Keratinocyte (primary cell): ENCODE results near the gene ADAMTS2. TPM values are rescaled to one million over a fixed set of nuclear protein-coding genes. Genes with fewer than 3 reads are reported as not detected.

ENCODE experiments used
- DNase-seq: peaks from one replicate; pipeline ENCODE4 v3.0.0-alpha.2; 2011; ENCODE audit warnings: low read depth, missing footprints, low spot score
- FAIRE-seq: peaks from 2 replicates; lab custom pipeline; 2011; peaks lifted over from hg19 to GRCh38; lab: Jason Lieb, UNC
- H2AFZ ChIP-seq: 2 replicates; pipeline ENCODE4 v1.6.0; 2012; ENCODE audit warnings: low read length, control low read depth, inconsistent platforms; ENCODE audit not compliant: control insufficient read depth
- H3K27ac ChIP-seq: 2 replicates; pipeline ENCODE4 v1.5.1; 2011; ENCODE audit warnings: low read length; ENCODE audit not compliant: control insufficient read depth, insufficient read depth
- H3K27me3 ChIP-seq: 3 replicates; pipeline ENCODE4 v1.6.0; 2011; ENCODE audit warnings: low read length; ENCODE audit not compliant: control insufficient read depth, insufficient read depth; ENCODE audit errors: extremely low read depth
- H3K36me3 ChIP-seq, 2 experiments: 2 replicates in 1 of 2; 3 replicates in 1 of 2; pipeline ENCODE4 v1.5.1; 2011; ENCODE audit warnings: low read length in 2 of 2, mild to moderate bottlenecking in 1 of 2; ENCODE audit not compliant: control insufficient read depth in 2 of 2, insufficient read depth in 2 of 2; ENCODE audit errors: extremely low read depth in 1 of 2
- H3K4me1 ChIP-seq: 3 replicates; pipeline ENCODE4 v1.5.1; 2011; ENCODE audit warnings: low read length; ENCODE audit not compliant: control insufficient read depth, insufficient read depth; ENCODE audit errors: extremely low read depth
- H3K4me2 ChIP-seq: 3 replicates; pipeline ENCODE4 v1.6.0; 2011; ENCODE audit warnings: low read depth, low read length; ENCODE audit not compliant: control insufficient read depth, insufficient read depth; ENCODE audit errors: extremely low read depth
- H3K4me3 ChIP-seq, 3 experiments: fragments of 200-600 bp in 1 of 3; sonication (generic) in 1 of 3; 2 replicates in 2 of 3; 3 replicates in 1 of 3; pipeline ENCODE4 v1.5.1; 2011 to 2016; ENCODE audit warnings: low read length in 3 of 3, mild to moderate bottlenecking in 3 of 3, control low read depth in 2 of 3, inconsistent platforms in 1 of 3, low read depth in 1 of 3, mixed read lengths in 1 of 3, mixed run types in 1 of 3, moderate library complexity in 1 of 3; ENCODE audit not compliant: control insufficient read depth in 2 of 3, insufficient read depth in 2 of 3; ENCODE audit errors: extremely low read depth in 1 of 3
- H3K79me2 ChIP-seq: 2 replicates; pipeline ENCODE4 v1.6.0; 2012; ENCODE audit warnings: low read length; ENCODE audit not compliant: control insufficient read depth, insufficient read depth
- H3K9ac ChIP-seq: 3 replicates; pipeline ENCODE4 v1.6.0; 2011; ENCODE audit warnings: low read length; ENCODE audit not compliant: control insufficient read depth, insufficient read depth; ENCODE audit errors: extremely low read depth
- H3K9me1 ChIP-seq: 3 replicates; pipeline ENCODE4 v1.6.0; 2011; ENCODE audit warnings: low read length; ENCODE audit not compliant: control insufficient read depth, insufficient read depth; ENCODE audit errors: extremely low read depth
- H3K9me3 ChIP-seq: 2 replicates; pipeline ENCODE4 v1.5.1; 2012; ENCODE audit warnings: low read depth, low read length; ENCODE audit not compliant: control insufficient read depth
- H4K20me1 ChIP-seq: 3 replicates; pipeline ENCODE4 v1.6.0; 2011; ENCODE audit warnings: low read length; ENCODE audit not compliant: control insufficient read depth, insufficient read depth; ENCODE audit errors: extremely low read depth
- CTCF ChIP-seq, 3 experiments: IDR thresholded peaks in 1 of 3; conservative IDR thresholded peaks in 1 of 3; optimal IDR thresholded peaks in 1 of 3; 2 replicates in 2 of 3; 3 replicates in 1 of 3; pipeline versions ENCODE3 to v1.5.1; 2011; ENCODE audit warnings: low read length in 3 of 3, mild to moderate bottlenecking in 3 of 3, moderate library complexity in 2 of 3, control low read depth in 1 of 3, inconsistent platforms in 1 of 3; ENCODE audit not compliant: insufficient read depth in 2 of 3; ENCODE audit errors: extremely low read depth in 1 of 3
- EZH2 ChIP-seq: IDR thresholded peaks from one replicate; pipeline ENCODE4 v1.6.1; 2012; ENCODE audit warnings: inconsistent platforms, mild to moderate bottlenecking, low read length, moderate library complexity
- dilution Hi-C: fragments of 300-500 bp; cut with MboI; formaldehyde crosslinking; loops from one replicate; pipeline ENCODE4 v1.7.0; 2020; ENCODE audit warnings: low sequenced_read_pairs; ENCODE audit not compliant: extremely low pct_ligation_motif_present
- polyA plus RNA-seq, 5 experiments: library from polyadenylated mRNA; depleted of rRNA in 3 of 5; stranded (reverse) in 3 of 5; stranded (forward) in 1 of 5; unstranded in 1 of 5; fragments of >200 nt; gene quantifications; 1 replicate in 1 of 5; 2 replicates in 3 of 5; 3 replicates in 1 of 5; pipeline versions ENCODE4 v1.2.1 to v1.2.3, GENCODE V29; 2011 to 2012; ENCODE audit warnings: missing spikeins in 2 of 5, low read depth in 1 of 5, low replicate concordance in 1 of 5

ADAMTS2 gene
- polyA plus RNA-seq, 1 donor (not counting 4 experiments of a cell fraction or from before 2014, with no cell fraction given) = not detected

DNA sequence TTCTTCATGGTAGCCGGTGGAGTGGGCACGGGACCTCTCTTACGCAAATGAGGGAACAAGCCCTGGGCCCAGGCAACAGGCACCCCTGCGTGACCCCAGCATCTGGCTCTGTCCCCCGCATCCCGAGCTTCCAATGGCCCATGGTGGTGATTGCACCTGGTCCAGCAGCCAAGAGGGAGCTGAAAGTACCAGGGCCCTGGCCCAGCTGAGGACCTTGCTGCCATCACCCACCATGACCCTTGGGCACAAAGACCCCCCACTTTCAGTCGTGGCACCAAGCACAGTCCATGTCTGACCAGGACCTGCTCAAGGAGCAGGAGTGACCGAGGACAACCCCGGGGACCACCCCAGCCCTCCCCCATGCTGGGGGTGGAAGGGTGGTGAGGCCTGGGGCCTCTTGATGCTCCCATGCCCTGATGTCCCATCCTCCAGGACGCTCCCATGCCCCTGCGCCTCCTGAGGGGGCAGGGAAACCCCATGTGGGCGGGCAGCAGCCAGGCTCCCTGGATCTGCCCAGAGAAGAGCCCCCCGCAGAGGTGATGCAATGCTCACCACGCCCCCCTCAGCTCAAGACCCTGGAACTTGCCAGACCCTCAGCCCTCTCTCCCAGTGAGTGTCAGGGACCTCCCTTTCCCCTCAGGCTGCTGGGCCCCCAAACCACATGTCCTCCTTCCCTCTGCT, 123.9 kb downstream of the ADAMTS2 start:
- Histone ChIP-seq H2AFZ (no peak overlapping the region), H3K36me3 (no peaks in the 10 kb centered on the region), H3K4me2 (no peak overlapping the region), H3K79me2 (no peaks in the 10 kb centered on the region), H3K4me1 (no peaks in the 10 kb centered on the region), H3K9ac (no peak overlapping the region), H3K9me1 (no peaks in the 10 kb centered on the region), H3K9me3 (peaks cover 31% of the 10 kb centered on the region), H3K27me3 (no peaks in the 10 kb centered on the region), H4K20me1 (no peaks in the 10 kb centered on the region), H3K4me3 (no peak overlapping the region), H3K27ac (no peak overlapping the region)
- no peak for DNase-seq
- no peak for TF ChIP-seq CTCF (optimal IDR thresholded peaks at IDR 0.05 in 1 of 3, IDR thresholded peaks at IDR 0.05 in 1 of 3, conservative IDR thresholded peaks at IDR 0.05 in 1 of 3; ENCODE audit: extremely low read depth in 1 of 3, insufficient read depth in 2 of 3, low read length in 3 of 3)
- no peak for TF ChIP-seq EZH2
- dilution Hi-C loops = no loop called here
- FAIRE-seq = no peak

- Histone ChIP-seq H3K9ac (no peak overlapping the region), H3K27me3 (no peaks in the 10 kb centered on the region), H3K79me2 (no peaks in the 10 kb centered on the region), H2AFZ (no peak overlapping the region), H3K36me3 (no peaks in the 10 kb centered on the region), H3K4me3 (no peak overlapping the region), H3K9me1 (no peaks in the 10 kb centered on the region), H3K4me1 (no peaks in the 10 kb centered on the region), H3K4me2 (no peak overlapping the region), H4K20me1 (no peaks in the 10 kb centered on the region), H3K9me3 (peaks cover 31% of the 10 kb centered on the region), H3K27ac (no peak overlapping the region)
- FAIRE-seq (no peak), DNase-seq (no peak)
- no peak for TF ChIP-seq EZH2
- TF ChIP-seq CTCF (optimal IDR thresholded peaks at IDR 0.05 in 1 of 3, IDR thresholded peaks at IDR 0.05 in 1 of 3, conservative IDR thresholded peaks at IDR 0.05 in 1 of 3; ENCODE audit: extremely low read depth in 1 of 3, insufficient read depth in 2 of 3, low read length in 3 of 3) = no peak
- dilution Hi-C loops = no loop called here
Observed at GRCh38 chr5:179220716-179221115, 124.5 kb downstream of the ADAMTS2 start.
